22Rv1 (cell line): ENCODE data around the gene NELL1.

Source experiments
- H3K27ac ChIP-seq: fragments of 450-650 bp; 2 replicates; pipeline ENCODE4 v1.5.1; 2017
- ZFX ChIP-seq: fragments of 450-650 bp; IDR thresholded peaks from 2 replicates; pipeline ENCODE4 v1.6.1; 2017; ENCODE audit warnings: antibody characterized with exemption, borderline replicate concordance
- TF ChIP-seq, protein P1 (sequence below): fragments of 450-650 bp; IDR thresholded peaks from 2 replicates; pipeline ENCODE4 v1.5.1; 2017; ENCODE audit warnings: mild to moderate bottlenecking

NELL1 gene

GRCh38 chr11:21501245-21501644 is 831.9 kb downstream of the NELL1 start:
- no peak overlapping the region for H3K27ac ChIP-seq
- TF ChIP-seq, protein P1, sequence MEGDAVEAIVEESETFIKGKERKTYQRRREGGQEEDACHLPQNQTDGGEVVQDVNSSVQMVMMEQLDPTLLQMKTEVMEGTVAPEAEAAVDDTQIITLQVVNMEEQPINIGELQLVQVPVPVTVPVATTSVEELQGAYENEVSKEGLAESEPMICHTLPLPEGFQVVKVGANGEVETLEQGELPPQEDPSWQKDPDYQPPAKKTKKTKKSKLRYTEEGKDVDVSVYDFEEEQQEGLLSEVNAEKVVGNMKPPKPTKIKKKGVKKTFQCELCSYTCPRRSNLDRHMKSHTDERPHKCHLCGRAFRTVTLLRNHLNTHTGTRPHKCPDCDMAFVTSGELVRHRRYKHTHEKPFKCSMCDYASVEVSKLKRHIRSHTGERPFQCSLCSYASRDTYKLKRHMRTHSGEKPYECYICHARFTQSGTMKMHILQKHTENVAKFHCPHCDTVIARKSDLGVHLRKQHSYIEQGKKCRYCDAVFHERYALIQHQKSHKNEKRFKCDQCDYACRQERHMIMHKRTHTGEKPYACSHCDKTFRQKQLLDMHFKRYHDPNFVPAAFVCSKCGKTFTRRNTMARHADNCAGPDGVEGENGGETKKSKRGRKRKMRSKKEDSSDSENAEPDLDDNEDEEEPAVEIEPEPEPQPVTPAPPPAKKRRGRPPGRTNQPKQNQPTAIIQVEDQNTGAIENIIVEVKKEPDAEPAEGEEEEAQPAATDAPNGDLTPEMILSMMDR: no peak
- TF ChIP-seq ZFX: no peak

GRCh38 chr11:21505070-21505469 is 835.7 kb downstream of the NELL1 start:
- H3K27ac ChIP-seq: no peak overlapping the region
- TF ChIP-seq, protein P1: no peak
- TF ChIP-seq ZFX: no peak

DNA sequence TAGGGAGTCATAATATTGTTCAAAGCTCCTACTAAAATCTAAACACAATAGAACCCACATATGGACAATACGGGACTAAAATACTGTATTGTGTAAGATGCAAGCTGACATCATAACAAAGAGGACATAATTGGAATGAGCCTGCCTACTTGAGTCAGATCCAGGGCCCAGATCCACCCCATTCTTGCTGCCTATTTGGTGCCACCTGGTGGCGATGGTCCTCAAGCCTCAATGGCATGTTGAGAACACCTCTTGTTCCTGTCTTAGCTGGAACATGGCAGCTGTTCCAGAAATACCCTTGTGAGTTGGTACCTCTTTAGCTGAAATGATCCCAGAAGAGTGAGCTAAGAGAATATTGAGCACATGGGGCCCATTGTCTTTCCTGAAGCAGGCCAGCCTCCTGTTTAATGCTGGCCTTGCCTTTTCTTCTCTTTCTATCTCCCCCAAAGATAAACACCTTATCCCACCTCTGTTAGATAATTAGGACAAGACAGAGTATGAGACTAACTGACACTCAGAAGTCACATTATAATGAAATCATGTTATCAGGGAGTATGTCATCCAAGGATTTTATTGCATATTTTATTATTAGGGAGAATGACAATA is 842.6 kb downstream of the NELL1 start:
- H3K27ac ChIP-seq: no peak overlapping the region
- no peak for TF ChIP-seq ZFX
- TF ChIP-seq, protein P1: peak; percentile 84

- no peak overlapping the region for H3K27ac ChIP-seq
- TF ChIP-seq ZFX: no peak
- TF ChIP-seq, protein P1: peak; percentile 59
Measured at GRCh38 chr11:21514316-21514715, 844.9 kb downstream of the NELL1 start.

DNA sequence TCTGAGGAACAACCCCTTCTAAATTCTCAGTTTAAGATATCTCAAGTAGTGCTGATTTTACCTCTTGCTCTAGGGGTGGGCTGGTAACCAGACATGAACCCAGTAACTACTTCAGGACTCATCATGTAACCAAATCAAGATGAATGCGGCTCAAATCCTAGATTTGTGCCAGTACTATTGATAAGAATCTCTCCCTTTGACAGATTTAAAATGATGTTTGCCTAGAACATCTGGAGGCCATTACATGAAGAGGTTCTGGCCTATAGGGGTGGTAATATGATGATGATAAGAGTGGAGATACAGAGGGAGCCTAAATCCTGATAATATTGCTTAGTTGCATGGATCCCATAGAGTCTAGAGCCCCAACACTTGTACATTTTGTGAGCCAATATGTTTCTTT is 850.9 kb downstream of the NELL1 start:
- TF ChIP-seq, protein P1: no peak
- TF ChIP-seq ZFX: no peak
- H3K27ac ChIP-seq: no peak overlapping the region

GRCh38 chr11:21529187-21529586 is 859.8 kb downstream of the NELL1 start:
- TF ChIP-seq, protein P1: no peak
- no peak for TF ChIP-seq ZFX
- H3K27ac ChIP-seq: no peak overlapping the region

- H3K27ac ChIP-seq: no peak overlapping the region
- TF ChIP-seq ZFX: no peak
- TF ChIP-seq, protein P1: no peak
Measured at GRCh38 chr11:21534288-21534687, 864.9 kb downstream of the NELL1 start.
